GM21619 (cell line): ENCODE results near the gene CFAP73.
A peak's percentile ranks its signal among the peaks of the same experiment; 100 is the strongest.
"Not testable (repeated sequence)": the region's sequence is repeated elsewhere in the genome, so short reads cannot be mapped to it uniquely, and the experiment has no call there.

Experiments used
- ATAC-seq: cut with Tn5 transposase; IDR thresholded peaks from one replicate; pipeline ENCODE4 v1.9.1; 2021; ENCODE audit not compliant: unreplicated experiment

CFAP73 gene

GRCh38 chr12:113186666-113187325 lies 37.3 kb downstream of the CFAP73 start:
- ATAC-seq = no peak

- ATAC-seq = no peak
These were observed 39.8 kb downstream of the CFAP73 start for GRCh38 chr12:113189361-113189760.

GRCh38 chr12:113190761-113191160 lies 41.2 kb downstream of the CFAP73 start:
- no peak for ATAC-seq

GRCh38 chr12:113191227-113191626 lies 41.7 kb downstream of the CFAP73 start:
- no peak for ATAC-seq

GRCh38 chr12:113194971-113195391 lies 45.5 kb downstream of the CFAP73 start:
- ATAC-seq = no peak

- ATAC-seq = no peak
These were observed 46.1 kb downstream of the CFAP73 start for GRCh38 chr12:113195598-113195997.

GRCh38 chr12:113196582-113196981 lies 47.1 kb downstream of the CFAP73 start:
- ATAC-seq = no peak

- peak; percentile 88 for ATAC-seq
These were observed 47.5 kb downstream of the CFAP73 start for GRCh38 chr12:113196990-113197389.

- no peak for ATAC-seq
These were observed 48.1 kb downstream of the CFAP73 start for GRCh38 chr12:113197518-113198077.

GRCh38 chr12:113198296-113198695 lies 48.8 kb downstream of the CFAP73 start:
- no peak for ATAC-seq

GRCh38 chr12:113200021-113200797 lies 50.7 kb downstream of the CFAP73 start:
- ATAC-seq = no peak

GRCh38 chr12:113201187-113202177 lies 52.0 kb downstream of the CFAP73 start:
- ATAC-seq = no peak

- ATAC-seq = no peak
These were observed 53.0 kb downstream of the CFAP73 start for GRCh38 chr12:113202300-113203075.

GRCh38 chr12:113203852-113204760 lies 54.6 kb downstream of the CFAP73 start:
- no peak for ATAC-seq

- ATAC-seq = no peak
These were observed 55.3 kb downstream of the CFAP73 start for GRCh38 chr12:113204804-113205203.

GRCh38 chr12:113206802-113207201 lies 57.3 kb downstream of the CFAP73 start:
- ATAC-seq = not testable (repeated sequence)

GRCh38 chr12:113207613-113208040 lies 58.1 kb downstream of the CFAP73 start:
- ATAC-seq = peak; percentile 1

- ATAC-seq = peak; percentile 79
These were observed 58.8 kb downstream of the CFAP73 start for GRCh38 chr12:113208041-113208934.
